ENCODE measurements around the gene EEIG1.

The EEIG1 gene

GRCh38 chr9:127965953-127966352 is 14.8 kb downstream of the EEIG1 start:
- no peaks in the 10 kb centered on the region for H3K9me2 ChIP-seq (replicated peaks; ENCODE audit: low read depth, low read length)
- no peaks in the 10 kb centered on the region for H3K27me3 ChIP-seq (ENCODE audit: insufficient read depth, low read length, poor library complexity, severe bottlenecking)
- peaks cover 12% of the 10 kb centered on the region for H4K20me1 ChIP-seq (ENCODE audit: insufficient read depth, low read length, poor library complexity, severe bottlenecking)
- peaks cover 92% of the 10 kb centered on the region for H3K79me2 ChIP-seq (ENCODE audit: insufficient read depth, low read length)
- TF ChIP-seq CTCF (conservative IDR thresholded peaks at IDR 0.05; ENCODE audit: low read length) (no peak), EZH2phosphoT487 (IDR thresholded peaks at IDR 0.05; ENCODE audit: borderline replicate concordance) (no peak)
- H3K4me1 ChIP-seq (ENCODE audit: insufficient read depth, low read length, poor library complexity, severe bottlenecking): peaks cover 46% of the 10 kb centered on the region
- no peaks in the 10 kb centered on the region for H3K9me3 ChIP-seq (ENCODE audit: insufficient read depth, low read depth, low read length)
- no peak overlapping the region for H2AFZ ChIP-seq (ENCODE audit: low read length)
- no peak overlapping the region for H3K4me3 ChIP-seq (ENCODE audit: low read length, poor library complexity, severe bottlenecking)
- no peak overlapping the region for H3K9ac ChIP-seq (ENCODE audit: low read depth, low read length, poor library complexity, severe bottlenecking)
- H3K36me3 ChIP-seq (ENCODE audit: insufficient read depth, low read length): no peaks in the 10 kb centered on the region; the same call in 1 of the 2 replicates
- H3K4me2 ChIP-seq (ENCODE audit: low read depth, low read length, poor library complexity, severe bottlenecking): no peak overlapping the region
- no peaks in the 10 kb centered on the region for H3F3A ChIP-seq (ENCODE audit: low read depth)

GRCh38 chr9:127963359-127964064 is 17.3 kb downstream of the EEIG1 start:
- Histone ChIP-seq H3F3A (ENCODE audit: low read depth) (no peaks in the 10 kb centered on the region), H3K27me3 (ENCODE audit: insufficient read depth, low read length, poor library complexity, severe bottlenecking) (no peaks in the 10 kb centered on the region), H3K4me3 (ENCODE audit: low read length, poor library complexity, severe bottlenecking) (no peak overlapping the region), H2AFZ (ENCODE audit: low read length) (no peak overlapping the region), H3K36me3 (ENCODE audit: insufficient read depth, low read length) (no peaks in the 10 kb centered on the region; the same call in 1 of the 2 replicates), H3K9ac (ENCODE audit: low read depth, low read length, poor library complexity, severe bottlenecking) (no peak overlapping the region), H3K4me1 (ENCODE audit: insufficient read depth, low read length, poor library complexity, severe bottlenecking) (peaks cover 21% of the 10 kb centered on the region), H3K9me3 (ENCODE audit: insufficient read depth, low read depth, low read length) (no peaks in the 10 kb centered on the region), H3K4me2 (ENCODE audit: low read depth, low read length, poor library complexity, severe bottlenecking) (no peak overlapping the region), H3K79me2 (ENCODE audit: insufficient read depth, low read length) (peaks cover 86% of the 10 kb centered on the region), H4K20me1 (ENCODE audit: insufficient read depth, low read length, poor library complexity, severe bottlenecking) (no peaks in the 10 kb centered on the region), H3K9me2 (replicated peaks; ENCODE audit: low read depth, low read length) (no peaks in the 10 kb centered on the region)
- no peak for TF ChIP-seq EZH2phosphoT487 (IDR thresholded peaks at IDR 0.05; ENCODE audit: borderline replicate concordance)
- TF ChIP-seq CTCF (conservative IDR thresholded peaks at IDR 0.05; ENCODE audit: low read length): no peak

- Histone ChIP-seq H3K9ac (ENCODE audit: low read depth, low read length, poor library complexity, severe bottlenecking) (no peak overlapping the region), H3K27me3 (ENCODE audit: insufficient read depth, low read length, poor library complexity, severe bottlenecking) (no peaks in the 10 kb centered on the region), H3K9me2 (replicated peaks; ENCODE audit: low read depth, low read length) (no peaks in the 10 kb centered on the region), H3K36me3 (ENCODE audit: insufficient read depth, low read length) (no peaks in the 10 kb centered on the region; the same call in 1 of the 2 replicates), H3K4me3 (ENCODE audit: low read length, poor library complexity, severe bottlenecking) (no peak overlapping the region), H3K9me3 (ENCODE audit: insufficient read depth, low read depth, low read length) (no peaks in the 10 kb centered on the region), H2AFZ (ENCODE audit: low read length) (no peak overlapping the region), H3K4me2 (ENCODE audit: low read depth, low read length, poor library complexity, severe bottlenecking) (no peak overlapping the region), H3K4me1 (ENCODE audit: insufficient read depth, low read length, poor library complexity, severe bottlenecking) (peaks cover 16% of the 10 kb centered on the region), H3F3A (ENCODE audit: low read depth) (no peaks in the 10 kb centered on the region), H4K20me1 (ENCODE audit: insufficient read depth, low read length, poor library complexity, severe bottlenecking) (no peaks in the 10 kb centered on the region), H3K79me2 (ENCODE audit: insufficient read depth, low read length) (peaks cover 86% of the 10 kb centered on the region)
- TF ChIP-seq EZH2phosphoT487 (IDR thresholded peaks at IDR 0.05; ENCODE audit: borderline replicate concordance): no peak
- TF ChIP-seq CTCF (conservative IDR thresholded peaks at IDR 0.05; ENCODE audit: low read length): no peak
These were observed 17.8 kb downstream of the EEIG1 start for GRCh38 chr9:127963041-127963358.
